ENCODE data around the gene TMEM132A.

DNA sequence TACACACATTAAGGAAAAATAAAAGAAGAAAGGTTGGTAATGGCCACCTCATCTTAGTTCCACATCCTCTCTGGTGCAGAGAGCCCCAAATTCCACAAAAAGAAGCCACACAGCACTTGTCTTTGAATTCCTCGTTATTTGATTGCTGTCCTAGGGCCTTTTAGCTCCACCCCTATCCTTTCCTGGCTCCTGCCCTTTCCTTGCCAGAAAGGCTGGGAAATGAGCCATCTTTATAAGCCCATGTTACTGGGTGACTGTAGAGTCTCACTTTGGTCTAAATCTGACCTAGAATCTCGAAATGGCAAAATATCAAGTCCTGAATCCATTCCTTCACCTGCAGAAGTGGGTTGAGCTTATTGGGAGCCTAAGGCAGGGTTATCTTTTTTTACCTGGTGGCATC, 4.3 kb upstream of the TMEM132A start:
- no peak for TF ChIP-seq FOXA1 (IDR thresholded peaks at IDR 0.05)
- TF ChIP-seq SUZ12 (IDR thresholded peaks at IDR 0.05), result no peak
- no peak for TF ChIP-seq ARNT (IDR thresholded peaks at IDR 0.05)
- TF ChIP-seq LEF1 (IDR thresholded peaks at IDR 0.05; ENCODE audit: borderline replicate concordance), result no peak
- TF ChIP-seq BHLHE40 (IDR thresholded peaks at IDR 0.05; ENCODE audit: borderline replicate concordance), result no peak
- TF ChIP-seq FOXM1 (IDR thresholded peaks at IDR 0.05; ENCODE audit: borderline replicate concordance), result no peak
- no peak for TF ChIP-seq HDGF (IDR thresholded peaks at IDR 0.05; ENCODE audit: borderline replicate concordance)
- TF ChIP-seq FOXK2 (IDR thresholded peaks at IDR 0.05), result no peak
- no peak for TF ChIP-seq ELF4 (IDR thresholded peaks at IDR 0.05)
- TF ChIP-seq, protein P1, sequence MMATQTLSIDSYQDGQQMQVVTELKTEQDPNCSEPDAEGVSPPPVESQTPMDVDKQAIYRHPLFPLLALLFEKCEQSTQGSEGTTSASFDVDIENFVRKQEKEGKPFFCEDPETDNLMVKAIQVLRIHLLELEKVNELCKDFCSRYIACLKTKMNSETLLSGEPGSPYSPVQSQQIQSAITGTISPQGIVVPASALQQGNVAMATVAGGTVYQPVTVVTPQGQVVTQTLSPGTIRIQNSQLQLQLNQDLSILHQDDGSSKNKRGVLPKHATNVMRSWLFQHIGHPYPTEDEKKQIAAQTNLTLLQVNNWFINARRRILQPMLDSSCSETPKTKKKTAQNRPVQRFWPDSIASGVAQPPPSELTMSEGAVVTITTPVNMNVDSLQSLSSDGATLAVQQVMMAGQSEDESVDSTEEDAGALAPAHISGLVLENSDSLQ (IDR thresholded peaks at IDR 0.05), result no peak
